Measurements from ENCODE around the gene GAS2L3.
"Not testable (repeated sequence)": the region's sequence is repeated elsewhere in the genome, so short reads cannot be mapped to it uniquely, and the experiment has no call there.

Gene GAS2L3

DNA sequence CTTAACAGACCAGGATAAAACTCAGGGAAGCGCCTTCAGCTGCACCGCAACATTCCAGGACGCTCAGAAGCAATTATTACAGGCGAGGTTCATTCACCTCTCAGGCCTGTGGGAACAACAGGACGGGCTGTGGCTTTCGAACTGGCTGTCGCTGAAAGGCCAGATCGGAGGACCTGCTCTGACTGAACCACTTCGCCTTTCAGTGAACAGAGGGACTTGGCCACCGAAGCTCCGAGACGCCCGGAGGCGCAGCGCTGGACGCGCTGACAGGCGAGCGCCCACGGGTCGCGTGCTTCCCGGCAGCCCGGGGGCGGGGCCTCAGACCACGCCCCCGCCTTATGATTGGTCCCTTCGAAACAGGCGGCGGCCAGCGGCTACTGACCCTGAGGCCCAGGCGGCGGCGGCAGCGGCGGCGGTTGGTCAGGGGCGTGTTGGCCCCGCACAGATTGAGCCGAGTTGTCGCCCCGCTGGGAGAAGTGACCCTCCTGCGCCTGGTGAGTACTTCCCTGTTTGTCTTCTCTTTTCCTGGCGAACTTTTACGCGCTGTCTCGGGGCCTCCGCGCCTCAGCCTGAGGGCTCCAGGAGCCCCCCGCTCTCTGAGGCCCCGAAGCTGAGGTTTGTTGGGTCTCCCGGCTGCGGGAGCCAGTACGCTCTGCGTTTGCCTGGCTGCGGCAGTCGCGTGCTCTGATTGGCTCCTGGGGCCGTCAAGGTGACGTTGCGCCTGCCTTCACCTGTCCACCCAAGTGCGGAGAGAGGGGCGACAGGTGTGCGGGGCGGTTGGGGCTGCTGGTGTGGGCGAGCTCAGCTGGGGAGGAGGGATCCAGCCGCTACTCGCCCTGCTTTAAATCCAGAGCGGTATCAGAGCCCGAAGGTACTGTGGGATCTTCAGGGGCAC lies at the start of gene GAS2L3:
Gene GAS2L3, plus strand, starts transcription at position 393 of the 895 bp plus-strand sequence. CDS start 21,221 bp downstream, outside the sequence.
- in situ Hi-C loops (cut with HindIII; ENCODE audit: low sequenced_read_pairs): no loop called here

DNA sequence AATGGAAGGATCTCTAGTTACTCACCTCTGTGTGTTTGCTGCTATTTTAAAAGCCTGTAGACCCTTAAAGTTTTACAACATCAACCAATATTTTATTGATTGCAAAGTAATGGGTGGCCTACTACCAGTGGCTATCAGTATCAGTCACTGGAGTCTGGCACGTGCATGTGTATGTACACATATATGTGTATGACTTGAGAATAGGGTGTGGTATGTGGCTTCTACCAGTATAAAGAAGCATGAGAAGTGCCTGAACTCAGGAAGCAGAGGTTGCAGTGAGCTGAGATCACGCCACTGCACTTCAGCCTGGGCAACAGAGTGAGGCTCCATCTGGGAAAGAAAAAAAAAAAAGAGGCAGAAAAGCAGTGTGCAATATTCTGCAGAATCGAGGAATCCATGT lies 45.5 kb upstream of the GAS2L3 start:
- in situ Hi-C loops (cut with HindIII; ENCODE audit: low sequenced_read_pairs): no loop called here

DNA sequence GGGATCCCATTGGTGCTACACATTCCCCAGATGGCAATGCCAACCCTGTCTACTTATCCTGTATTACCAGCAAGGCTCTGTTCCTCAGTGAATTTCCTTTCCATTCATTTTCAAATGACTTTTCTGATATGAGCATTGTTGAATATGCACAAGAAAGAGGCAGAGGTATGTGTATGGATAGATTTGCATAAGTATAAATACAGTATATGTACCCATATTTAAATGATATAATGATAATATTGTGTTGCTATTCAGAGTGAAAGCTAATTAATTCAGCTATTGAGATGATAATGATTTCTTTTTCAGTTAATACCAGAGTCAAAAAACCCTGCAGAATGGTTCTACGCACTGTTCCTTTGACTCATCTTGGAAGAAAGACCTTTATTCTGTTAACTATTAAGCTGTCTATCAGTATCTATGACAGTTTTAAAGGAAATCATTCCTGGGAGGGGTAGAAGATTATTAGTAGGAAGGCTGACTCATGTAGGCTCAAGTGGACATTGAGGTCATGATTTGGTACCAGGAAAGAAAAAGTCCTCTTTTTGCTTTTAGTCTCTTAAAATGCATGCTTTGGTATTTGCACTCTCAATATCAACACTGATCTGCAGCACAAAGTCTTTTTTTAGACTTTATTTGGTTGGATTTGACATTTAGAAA lies 44.9 kb upstream of the GAS2L3 start:
- in situ Hi-C loops (cut with HindIII; ENCODE audit: low sequenced_read_pairs): no loop called here

DNA sequence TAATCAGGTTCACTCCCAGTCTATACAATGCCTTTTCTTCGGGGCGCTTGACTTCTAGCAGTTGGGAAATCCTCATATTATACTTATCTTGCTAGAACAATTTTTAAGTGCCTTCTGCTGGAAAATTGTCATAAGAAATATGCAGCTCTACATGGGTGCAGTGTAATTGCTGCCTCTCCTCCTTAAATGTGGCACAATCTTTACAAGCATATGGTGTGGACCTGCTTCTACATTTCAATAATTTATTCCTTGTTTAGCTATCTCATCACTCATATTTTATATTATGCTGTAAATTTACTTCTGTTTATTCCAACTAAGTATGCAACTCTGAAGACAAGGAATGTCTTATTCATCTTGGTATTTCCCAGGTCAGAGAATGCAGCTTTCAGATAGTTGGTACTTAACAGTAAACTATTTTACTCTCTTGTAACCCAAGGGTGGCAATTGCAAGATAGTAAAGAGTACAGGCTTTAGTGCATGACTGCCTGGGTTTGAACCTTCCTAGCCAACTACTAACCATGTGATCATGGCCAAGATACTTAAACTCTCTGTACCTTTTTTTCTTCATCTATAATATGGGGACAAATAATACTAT lies 43.6 kb upstream of the GAS2L3 start:
- in situ Hi-C loops (cut with HindIII; ENCODE audit: low sequenced_read_pairs): no loop called here

DNA sequence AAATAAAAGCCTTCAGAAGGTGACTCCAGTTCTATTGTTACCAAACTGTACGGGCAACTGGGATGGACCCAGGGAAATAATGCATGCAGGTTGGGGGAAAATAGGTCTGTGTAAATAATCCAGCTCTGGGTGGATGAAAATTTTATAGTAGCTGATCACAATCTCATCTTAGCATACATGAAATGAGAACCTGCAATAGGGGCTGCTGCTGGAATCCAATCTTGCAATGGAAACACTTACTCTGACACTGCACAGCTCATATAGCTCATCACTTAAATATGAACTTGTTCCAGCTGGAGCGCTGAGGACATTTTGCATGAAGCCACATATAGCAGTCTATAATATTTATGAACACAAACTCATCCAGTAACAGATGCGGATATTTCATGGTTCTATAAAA lies 40.1 kb upstream of the GAS2L3 start:
- in situ Hi-C loops (cut with HindIII; ENCODE audit: low sequenced_read_pairs): no loop called here

DNA sequence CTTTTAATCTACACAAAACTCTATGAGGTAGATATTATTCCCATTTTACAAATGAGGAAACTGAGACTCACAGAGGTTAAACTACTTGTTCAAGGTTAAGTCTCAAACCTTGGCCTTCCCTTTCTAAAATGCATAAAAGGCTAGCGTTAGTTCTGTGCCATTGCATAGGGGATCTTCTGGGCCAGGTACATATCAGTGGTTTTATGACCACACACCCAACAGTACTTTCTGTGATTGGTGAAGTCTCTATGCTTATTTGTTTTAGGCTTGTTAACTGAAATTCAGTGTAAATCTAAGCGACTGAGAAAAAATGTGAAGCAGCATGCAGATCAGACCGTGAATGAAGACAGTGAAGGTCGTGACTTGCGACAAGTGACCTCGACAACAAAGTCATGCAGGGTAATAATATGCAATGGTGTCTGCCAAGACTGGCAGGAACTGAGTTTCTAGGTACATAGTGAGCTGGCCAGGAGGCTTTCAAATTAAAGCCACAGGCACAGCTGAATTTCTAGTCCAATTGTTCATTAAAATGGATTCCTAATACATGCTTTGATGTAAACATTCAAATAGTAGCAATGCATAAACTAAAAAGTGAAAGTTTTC lies 38.8 kb upstream of the GAS2L3 start:
- in situ Hi-C loops (cut with HindIII; ENCODE audit: low sequenced_read_pairs): no loop called here

DNA sequence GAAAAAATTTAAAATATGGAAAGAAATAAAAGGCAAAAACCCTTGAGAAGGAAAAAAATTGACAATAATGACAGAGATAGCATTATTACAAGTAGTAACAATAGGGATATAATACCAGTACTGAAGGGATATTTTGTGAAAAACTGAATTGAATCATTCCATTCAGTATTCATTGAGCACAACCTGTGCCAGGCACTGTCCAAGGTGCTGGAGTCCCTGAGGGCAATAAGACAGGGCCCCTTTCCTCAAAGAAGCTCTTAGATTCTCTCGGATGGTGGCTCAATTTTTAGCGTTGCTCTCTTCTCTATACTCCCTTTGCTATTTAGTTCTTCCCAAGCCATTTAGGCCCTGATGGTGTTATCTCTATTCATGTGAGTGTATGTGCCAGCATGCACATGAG lies 34.3 kb upstream of the GAS2L3 start:
- in situ Hi-C loops (cut with HindIII; ENCODE audit: low sequenced_read_pairs): no loop called here

DNA sequence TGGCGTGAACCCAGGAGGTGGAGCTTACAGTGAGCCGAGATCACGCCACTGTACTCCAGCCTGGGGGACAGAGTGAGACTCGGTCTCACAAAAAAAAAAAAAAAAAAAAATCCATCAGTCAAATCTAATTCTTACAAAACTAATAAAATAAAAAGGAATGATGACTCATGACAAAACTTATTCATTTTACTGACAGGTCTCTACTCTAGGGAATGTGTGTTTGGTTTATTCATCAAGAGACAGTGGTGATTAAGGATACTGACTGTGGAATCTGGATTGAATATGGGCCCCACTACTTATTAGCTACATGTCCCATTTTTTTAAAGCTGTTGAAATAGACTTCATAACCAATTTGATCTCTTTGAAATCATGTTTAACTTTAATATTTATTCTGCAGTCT lies 29.3 kb upstream of the GAS2L3 start:
- in situ Hi-C loops (cut with HindIII; ENCODE audit: low sequenced_read_pairs): no loop called here

DNA sequence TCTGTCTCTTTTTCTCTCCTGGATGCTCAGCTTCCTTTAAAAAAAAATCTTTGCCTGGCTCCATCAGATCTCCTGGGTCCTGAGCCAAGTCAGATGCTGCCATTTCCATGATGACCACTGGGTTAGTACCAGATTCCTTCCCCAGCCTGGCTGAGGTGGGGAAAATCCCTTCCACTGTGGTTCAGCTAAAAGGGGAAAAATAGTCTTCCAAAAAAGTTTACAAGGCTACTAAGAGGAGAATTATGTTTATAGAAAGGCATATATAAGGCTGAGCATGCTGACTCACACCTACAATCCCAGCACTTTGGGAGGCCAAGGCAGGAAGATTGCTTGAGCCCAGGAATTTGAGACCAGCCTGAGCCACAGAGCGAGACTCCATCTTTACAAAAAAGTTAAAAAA lies 28.4 kb upstream of the GAS2L3 start:
- in situ Hi-C loops (cut with HindIII; ENCODE audit: low sequenced_read_pairs): no loop called here

DNA sequence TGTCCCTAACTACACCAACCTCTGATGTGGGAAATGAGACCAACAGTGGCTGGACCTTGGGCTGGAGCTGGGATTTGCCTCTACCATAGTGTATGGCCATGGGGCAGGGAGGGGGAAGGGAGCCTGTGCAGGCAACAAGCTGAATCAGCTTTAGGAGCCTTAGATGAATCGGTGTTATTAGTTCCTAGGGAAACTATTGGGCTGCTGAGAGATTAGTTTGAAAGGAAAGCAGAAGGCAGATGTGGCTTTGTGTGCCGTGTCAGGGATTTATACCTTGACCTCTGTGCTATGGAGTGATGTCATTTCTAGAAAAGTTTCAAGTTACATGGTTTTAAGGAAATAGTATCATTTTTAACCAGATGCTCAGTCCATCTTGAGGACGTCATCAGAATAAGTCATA lies 19.5 kb upstream of the GAS2L3 start:
- in situ Hi-C loops (cut with HindIII; ENCODE audit: low sequenced_read_pairs): no loop called here

DNA sequence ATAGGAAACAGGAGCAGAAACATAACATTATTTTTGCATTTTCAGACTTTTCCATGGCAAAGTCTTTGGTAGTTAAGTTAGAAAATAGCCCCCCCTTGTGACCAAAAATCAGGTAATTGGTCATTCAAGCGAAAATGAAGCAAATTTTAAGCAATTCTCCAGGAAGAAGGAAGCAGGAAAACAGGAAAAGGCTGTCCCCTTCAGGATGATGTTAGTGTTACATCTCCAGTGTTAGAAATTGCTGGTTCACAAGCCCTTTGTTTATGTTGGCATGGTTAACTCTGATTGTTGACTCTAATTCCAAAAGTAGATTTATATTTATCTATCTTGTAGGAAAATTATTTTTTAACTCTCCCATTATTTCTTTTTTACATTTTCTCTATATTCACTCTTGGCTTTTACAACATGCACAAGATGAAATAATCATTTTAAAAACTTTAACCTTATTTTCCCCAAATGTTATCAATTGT lies 18.8 kb upstream of the GAS2L3 start:
- in situ Hi-C loops (cut with HindIII; ENCODE audit: low sequenced_read_pairs): no loop called here

DNA sequence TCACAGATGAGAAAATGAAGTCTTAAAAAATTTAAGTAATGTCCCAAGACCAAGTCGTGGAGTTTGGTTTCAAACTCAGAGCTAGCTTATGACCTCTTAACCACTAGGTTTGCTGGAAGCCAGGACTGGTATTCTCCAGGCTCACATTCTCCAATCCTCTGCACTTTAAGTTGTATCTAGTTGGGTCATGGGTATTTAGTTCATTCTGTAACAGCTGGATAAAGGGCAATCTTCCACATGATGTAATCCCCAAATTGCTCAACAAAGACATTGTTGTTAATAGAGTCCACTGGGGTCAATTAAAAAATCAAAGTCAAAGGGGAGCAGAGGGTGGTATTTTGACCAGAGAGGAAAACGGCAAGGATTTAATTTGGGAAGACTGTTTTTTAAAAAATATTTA lies 17.8 kb upstream of the GAS2L3 start:
- in situ Hi-C loops (cut with HindIII; ENCODE audit: low sequenced_read_pairs): no loop called here

DNA sequence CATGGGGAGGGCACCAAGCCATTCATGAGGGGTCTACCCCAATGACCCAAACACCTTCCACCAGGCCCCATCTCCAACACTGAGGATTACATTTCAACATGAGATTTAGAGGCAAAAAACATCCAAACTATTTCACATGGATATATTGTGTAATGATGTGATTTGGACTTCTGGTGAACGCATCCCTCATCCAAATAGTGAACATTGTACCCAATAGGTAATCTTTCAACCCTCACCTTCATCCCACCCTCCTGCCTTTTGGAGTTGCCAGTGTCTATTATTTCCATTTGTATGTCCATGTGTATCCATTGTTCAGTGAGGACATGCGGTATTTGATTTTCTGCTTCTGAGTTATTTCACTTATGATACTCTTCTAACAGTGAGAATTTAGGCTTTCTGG lies 16.1 kb upstream of the GAS2L3 start:
- in situ Hi-C loops (cut with HindIII; ENCODE audit: low sequenced_read_pairs): no loop called here

DNA sequence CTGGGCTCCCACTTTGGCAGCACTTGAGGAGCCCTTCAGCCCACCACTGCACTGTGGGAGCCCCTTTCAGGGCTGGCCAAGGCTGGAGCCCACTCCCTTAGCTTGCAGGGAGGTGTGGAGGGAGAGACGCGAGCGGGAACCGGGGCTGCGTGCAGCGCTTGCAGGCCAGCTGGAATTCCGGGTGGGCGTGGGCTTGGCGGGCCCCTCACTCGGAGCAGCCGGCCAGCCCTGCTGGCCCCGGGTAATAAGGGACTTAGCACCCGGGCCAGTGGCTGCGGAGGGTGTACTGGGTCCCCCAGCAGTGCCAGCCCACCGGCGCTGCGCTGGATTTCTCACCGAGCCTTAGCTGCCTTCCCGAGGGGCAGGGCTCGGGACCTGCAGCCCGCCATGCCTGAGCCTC lies 14.2 kb upstream of the GAS2L3 start:
- in situ Hi-C loops (cut with HindIII; ENCODE audit: low sequenced_read_pairs): not testable (repeated sequence)

DNA sequence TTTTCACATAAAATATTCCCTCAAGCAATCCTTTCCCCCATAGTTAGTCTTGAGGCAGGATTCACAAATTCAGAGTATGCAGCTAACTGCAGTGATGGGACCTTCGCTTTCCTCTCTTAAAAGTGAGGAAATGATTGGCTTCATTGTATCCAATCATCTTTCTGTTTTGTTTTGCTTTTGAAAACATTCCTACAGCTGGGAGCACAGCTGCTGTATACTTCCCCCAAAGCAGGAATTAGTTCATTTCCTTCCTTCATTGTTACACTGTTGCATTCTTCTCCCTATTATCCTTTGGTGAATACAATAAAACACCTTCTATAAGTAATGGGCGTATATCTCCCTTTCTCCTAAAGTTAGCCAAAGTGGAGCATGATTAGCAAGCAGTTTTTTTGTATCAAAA lies 9.4 kb upstream of the GAS2L3 start:
- in situ Hi-C loops (cut with HindIII; ENCODE audit: low sequenced_read_pairs): loop anchor here (5.0 kb wide), 1 partner anchor 337 kb away; no protein-coding TSS in a partner anchor

DNA sequence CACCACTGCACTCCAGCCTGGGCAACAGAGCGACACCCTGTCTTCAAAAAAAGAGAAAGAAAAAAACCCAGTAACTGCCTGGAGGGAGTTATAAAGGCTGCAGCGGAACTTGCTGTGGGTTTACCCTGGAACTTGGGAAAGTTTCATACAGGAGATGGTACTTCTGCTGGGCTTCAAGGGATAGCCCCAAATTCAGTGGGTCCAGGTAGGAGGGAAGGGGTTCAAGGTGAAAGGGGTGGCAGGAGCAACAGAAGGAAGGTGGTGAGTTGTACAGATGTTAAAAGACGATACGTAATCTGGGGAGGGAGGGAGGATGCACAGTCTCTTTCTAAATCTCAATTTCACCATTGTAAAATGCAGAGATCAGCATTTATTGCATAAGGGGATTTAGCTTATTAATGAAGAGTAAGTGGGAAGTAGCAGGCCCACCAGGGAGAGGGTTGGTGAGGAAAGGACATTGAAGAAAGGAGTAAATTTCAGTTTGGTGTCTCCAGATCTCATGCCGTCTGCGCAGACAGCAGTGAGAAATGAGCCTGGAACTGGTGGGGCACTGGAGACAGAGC lies 8.5 kb upstream of the GAS2L3 start:
- in situ Hi-C loops (cut with HindIII; ENCODE audit: low sequenced_read_pairs): loop anchor here (5.0 kb wide), 1 partner anchor 338 kb away; no protein-coding TSS in a partner anchor

DNA sequence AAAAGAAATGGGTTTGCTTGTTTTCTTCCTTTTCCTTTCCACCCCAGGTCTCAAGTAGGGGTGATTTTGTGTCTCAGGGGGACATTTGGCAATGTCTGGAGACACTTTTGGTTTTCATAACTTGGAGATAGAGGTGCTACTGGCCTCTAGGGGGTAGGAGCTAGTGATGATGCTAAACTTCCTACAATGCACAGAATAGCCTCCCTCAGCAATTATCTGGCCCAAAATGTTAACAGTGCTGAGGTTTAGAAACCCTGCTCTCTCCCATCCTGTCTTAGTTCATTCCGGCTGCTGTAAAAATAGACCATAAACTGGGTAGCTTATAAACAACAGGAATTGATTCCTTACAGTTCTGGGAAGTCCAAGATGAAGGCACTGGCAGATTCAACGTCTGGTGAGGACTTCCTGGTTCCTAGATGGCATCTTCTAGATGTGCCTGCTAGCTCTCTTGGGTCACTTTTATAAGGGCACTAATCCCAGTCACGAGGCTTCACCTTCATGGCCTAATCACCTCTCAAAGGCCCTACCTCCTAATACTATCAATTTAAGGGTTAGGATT lies 7.4 kb upstream of the GAS2L3 start:
- in situ Hi-C loops (cut with HindIII; ENCODE audit: low sequenced_read_pairs): no loop called here

DNA sequence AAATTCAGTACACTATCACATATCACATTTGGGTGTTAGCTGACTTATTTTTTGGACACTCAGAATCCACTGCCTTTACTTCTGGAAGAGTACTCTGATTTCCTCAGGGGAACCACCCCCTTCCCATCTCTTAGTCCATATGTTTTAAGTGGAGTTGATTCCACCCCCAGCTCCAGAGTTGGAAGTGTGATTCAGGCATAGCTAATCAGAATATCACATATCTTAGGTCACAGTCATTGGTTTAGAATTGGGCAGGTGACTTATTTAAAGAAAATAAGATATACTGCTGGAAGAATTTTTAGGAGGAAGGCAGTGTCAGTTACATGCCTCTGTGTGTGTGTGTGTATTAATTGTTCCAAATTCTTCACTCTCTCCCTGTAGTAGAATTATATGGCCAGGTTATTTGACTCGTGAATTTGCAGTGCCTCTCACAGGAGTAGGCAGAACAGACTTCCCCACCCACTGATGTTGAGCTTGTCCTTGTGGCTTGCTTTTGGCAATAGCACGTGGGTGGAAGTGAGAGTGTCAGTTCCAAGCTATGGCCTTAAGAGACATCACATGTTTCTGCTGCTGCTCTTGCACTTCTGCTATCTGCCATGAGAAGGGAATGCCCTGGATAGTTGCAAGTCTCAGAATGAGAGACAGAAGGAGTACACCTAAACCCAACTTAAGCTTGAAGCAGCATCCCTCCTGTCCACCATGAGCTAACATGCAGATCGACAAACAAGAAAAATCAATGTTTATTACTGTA lies 6.4 kb upstream of the GAS2L3 start:
- in situ Hi-C loops (cut with HindIII; ENCODE audit: low sequenced_read_pairs): no loop called here

DNA sequence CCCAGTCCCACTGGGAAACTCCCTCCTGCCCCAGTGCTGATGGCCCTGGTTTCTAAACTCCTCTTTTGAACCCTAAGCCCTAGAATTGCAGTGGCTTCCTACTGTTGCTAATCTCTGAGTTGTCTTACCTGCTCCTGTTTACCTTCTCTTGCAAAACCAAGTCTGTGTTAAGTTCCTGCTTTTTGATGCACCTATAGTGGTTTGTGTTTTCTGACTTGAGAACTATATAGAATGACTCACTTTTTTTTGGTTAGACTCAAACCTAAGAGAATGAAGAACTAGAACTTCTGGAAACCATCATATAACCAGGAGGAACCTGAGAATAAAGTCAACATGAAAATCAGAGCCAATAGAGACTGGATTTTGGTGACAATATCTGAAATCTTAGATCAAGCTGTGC lies 5.5 kb upstream of the GAS2L3 start:
- in situ Hi-C loops (cut with HindIII; ENCODE audit: low sequenced_read_pairs): no loop called here

DNA sequence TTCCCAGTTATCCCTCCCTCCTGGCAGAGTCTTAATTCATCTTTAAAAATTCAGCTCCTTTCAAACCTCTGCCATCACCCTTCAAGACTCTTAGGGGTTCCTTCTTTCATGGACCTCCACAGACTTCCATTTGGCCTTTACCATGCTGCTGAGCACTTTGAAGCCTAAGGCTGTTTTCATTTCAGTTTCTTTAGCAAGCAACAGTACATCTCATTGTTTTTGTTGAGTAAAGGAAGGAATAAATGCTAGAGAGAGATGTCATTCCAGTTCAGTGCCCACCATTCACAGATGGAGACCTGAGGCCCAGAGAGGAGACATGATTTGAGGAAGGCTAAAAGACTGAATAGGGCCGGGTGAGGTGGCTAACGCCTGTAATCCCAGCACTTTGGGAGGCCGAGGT lies 1.3 kb upstream of the GAS2L3 start:
- in situ Hi-C loops (cut with HindIII; ENCODE audit: low sequenced_read_pairs): no loop called here

Data from endothelial cell of hepatic sinusoid (primary cell).